GM23338 (cell line): Measurements from ENCODE around the gene LIMK2.

ENCODE experiments used
- CREB1 ChIP-seq: fragments of 250-450 bp; sonication (Bioruptor Pico); IDR thresholded peaks from 2 replicates; pipeline ENCODE4 v1.5.0; 2020; ENCODE audit warnings: low read depth, mild to moderate bottlenecking, moderate library complexity
- CTCF ChIP-seq, 2 experiments: fragments of 200-600 bp in 1 of 2; sonication (generic) in 1 of 2; conservative IDR thresholded peaks; 2 replicates each; pipeline versions ENCODE4 v1.5.1 to v1.6.1; 2016 to 2017; ENCODE audit warnings: antibody characterized with exemption in 2 of 2, low read depth in 2 of 2, mild to moderate bottlenecking in 2 of 2, moderate library complexity in 1 of 2
- EZH2 ChIP-seq: fragments of 200-600 bp; sonication (generic); IDR thresholded peaks from one replicate; pipeline ENCODE4 v1.8.0; 2017; ENCODE audit warnings: antibody characterized with exemption, mild to moderate bottlenecking, low read depth; ENCODE audit not compliant: unreplicated experiment
- EZH2phosphoT487 ChIP-seq: fragments of 200-600 bp; sonication (generic); IDR thresholded peaks from one replicate; pipeline ENCODE4 v1.8.1; 2018; ENCODE audit warnings: antibody characterized with exemption; ENCODE audit not compliant: unreplicated experiment
- POLR2AphosphoS5 ChIP-seq: IDR thresholded peaks from 2 replicates; pipeline ENCODE4 v1.6.1; 2016; ENCODE audit warnings: antibody characterized with exemption, low read depth
- ZNF114 ChIP-seq: fragments of 250-450 bp; sonication (Bioruptor Pico); IDR thresholded peaks from 2 replicates; pipeline ENCODE4 v1.5.0; 2020; ENCODE audit warnings: mild to moderate bottlenecking, moderate library complexity

- TF ChIP-seq EZH2 (no peak), CTCF (conservative IDR thresholded peaks at IDR 0.05; ENCODE audit: low read depth in 2 of 2) (peak; percentile 73 to 90), CREB1 (CRISPR knock-in tag) (0 out of 2 replicates have a peak, but pooled peaks have one; percentile 18), POLR2AphosphoS5 (peak; percentile 92), ZNF114 (no peak), EZH2phosphoT487 (no peak)
Observed at GRCh38 chr22:31211862-31212730, at the start of gene LIMK2.
